ENCODE measurements around the gene LRP4.

DNA sequence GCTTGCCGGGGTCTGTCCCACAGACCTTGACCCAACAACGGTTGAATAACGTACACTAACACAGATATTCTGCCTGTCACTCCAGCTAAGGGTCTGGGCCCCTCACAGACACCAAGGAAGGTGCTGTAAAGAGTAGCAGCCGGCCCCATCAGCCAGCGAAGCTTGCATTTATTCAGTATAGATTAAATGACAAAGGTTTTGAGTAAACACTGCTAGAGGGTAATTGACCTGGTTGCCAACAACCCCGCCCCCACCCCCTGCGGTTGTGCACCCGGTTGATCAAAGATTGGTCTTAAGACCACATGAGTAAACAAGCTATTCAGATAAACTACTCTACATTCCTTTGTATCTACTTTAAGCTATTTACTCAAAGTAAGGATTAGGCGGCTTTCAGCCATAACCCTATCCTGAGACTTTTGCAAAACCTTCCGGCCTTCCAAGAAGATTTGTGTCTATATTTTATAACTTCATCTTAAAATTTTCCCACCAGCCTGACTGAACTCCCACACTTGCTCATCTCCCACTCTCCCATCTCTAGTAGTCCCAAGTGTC lies 67.4 kb downstream of the LRP4 start:
- TF ChIP-seq, protein P1, sequence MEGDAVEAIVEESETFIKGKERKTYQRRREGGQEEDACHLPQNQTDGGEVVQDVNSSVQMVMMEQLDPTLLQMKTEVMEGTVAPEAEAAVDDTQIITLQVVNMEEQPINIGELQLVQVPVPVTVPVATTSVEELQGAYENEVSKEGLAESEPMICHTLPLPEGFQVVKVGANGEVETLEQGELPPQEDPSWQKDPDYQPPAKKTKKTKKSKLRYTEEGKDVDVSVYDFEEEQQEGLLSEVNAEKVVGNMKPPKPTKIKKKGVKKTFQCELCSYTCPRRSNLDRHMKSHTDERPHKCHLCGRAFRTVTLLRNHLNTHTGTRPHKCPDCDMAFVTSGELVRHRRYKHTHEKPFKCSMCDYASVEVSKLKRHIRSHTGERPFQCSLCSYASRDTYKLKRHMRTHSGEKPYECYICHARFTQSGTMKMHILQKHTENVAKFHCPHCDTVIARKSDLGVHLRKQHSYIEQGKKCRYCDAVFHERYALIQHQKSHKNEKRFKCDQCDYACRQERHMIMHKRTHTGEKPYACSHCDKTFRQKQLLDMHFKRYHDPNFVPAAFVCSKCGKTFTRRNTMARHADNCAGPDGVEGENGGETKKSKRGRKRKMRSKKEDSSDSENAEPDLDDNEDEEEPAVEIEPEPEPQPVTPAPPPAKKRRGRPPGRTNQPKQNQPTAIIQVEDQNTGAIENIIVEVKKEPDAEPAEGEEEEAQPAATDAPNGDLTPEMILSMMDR (IDR thresholded peaks at IDR 0.05), result no peak
- no peak for TF ChIP-seq POLR2AphosphoS5 (IDR thresholded peaks at IDR 0.05)
